HCT116 (cell line): ENCODE measurements around the gene KRT28. TPM values are rescaled to one million over a fixed set of nuclear protein-coding genes. Genes with fewer than 3 reads are reported as not detected.

Experiments used
- ATAC-seq: fragments of 200-7000 bp; cut with Tn5 transposase; 2 replicates; pipeline ENCODE4 v1.9.1; 2020; ENCODE audit warnings: mild to moderate bottlenecking, moderate library complexity
- BruUV-seq: library from RNA; stranded (reverse); fragments of 400-500 nt; replicated peaks from 2 replicates; lab custom pipeline; 2021; lab: Mats Ljungman, UMichigan
- CTCF ChIA-PET: fragments of 300-600 bp; sonication (Branson Sonifier 250); formaldehyde crosslinking; loops from one replicate; lab custom pipeline; 2021; ENCODE audit warnings: antibody characterized with exemption; lab: Charles Lee
- POLR2A ChIA-PET: fragments of 300-600, 350-600 bp; sonication (Branson Sonifier 250); formaldehyde crosslinking; loops from one replicate; lab custom pipeline; 2021; ENCODE audit warnings: antibody characterized with exemption; lab: Charles Lee
- RAD21 ChIA-PET, 2 experiments: fragments of 300-600 bp; sonication (Branson Sonifier 250); formaldehyde crosslinking; loops; one replicate each; lab custom pipeline; 2023; ENCODE audit warnings: low total read pairs in 2 of 2; ENCODE audit not compliant: uncharacterized antibody in 2 of 2, unreplicated experiment in 2 of 2, low non-redundant PET in 1 of 2; lab: Charles Lee
- DNase-seq: peaks from one replicate; pipeline ENCODE4 v3.0.0-alpha.2; 2010; ENCODE audit warnings: low read depth, low spot score
- H2AFZ ChIP-seq: fragments of 200-600 bp; shearing (Covaris generic), sonication (generic); 2 replicates; pipeline ENCODE4 v1.6.1; 2017; ENCODE audit warnings: low read depth, mixed run types, mixed read lengths, antibody characterized with exemption, low read length; ENCODE audit not compliant: poor library complexity, severe bottlenecking
- H3K27ac ChIP-seq: 2 replicates; pipeline ENCODE4 v1.5.1; 2012; ENCODE audit warnings: low read depth, low read length
- H3K27me3 ChIP-seq: fragments of 200-600 bp; sonication (generic); 2 replicates; pipeline ENCODE4 v1.6.1; 2016; ENCODE audit warnings: mixed run types, low read length, mixed read lengths; ENCODE audit not compliant: insufficient read depth
- H3K36me3 ChIP-seq, 2 experiments: fragments of 200-500 bp in 1 of 2; fragments of 200-600 bp in 1 of 2; sonication (Bioruptor generic) in 1 of 2; sonication (generic) in 1 of 2; 2 replicates each; pipeline versions ENCODE4 v1.5.1 to v1.6.1; 2014 to 2016; ENCODE audit warnings: low read length in 2 of 2, inconsistent platforms in 1 of 2, mixed read lengths in 1 of 2, mixed run types in 1 of 2; ENCODE audit not compliant: insufficient read depth in 2 of 2, control insufficient read depth in 1 of 2
- H3K4me1 ChIP-seq, 2 experiments: fragments of 200-600 bp in 1 of 2; sonication (generic) in 1 of 2; 2 replicates each; pipeline versions ENCODE4 v1.5.1 to v1.6.1; 2012 to 2017; ENCODE audit warnings: low read length in 2 of 2, inconsistent platforms in 1 of 2, mild to moderate bottlenecking in 1 of 2, mixed read lengths in 1 of 2, mixed run types in 1 of 2, moderate library complexity in 1 of 2; ENCODE audit not compliant: insufficient read depth in 2 of 2, control insufficient read depth in 1 of 2
- H3K4me2 ChIP-seq: fragments of 200-600 bp; sonication (generic); 2 replicates; pipeline ENCODE4 v1.6.1; 2017; ENCODE audit warnings: mixed run types, low read length, mixed read lengths
- H3K4me3 ChIP-seq, 2 experiments: fragments of 200-600 bp in 1 of 2; sonication (generic) in 1 of 2; replicated peaks in 1 of 2; 2 replicates each; pipeline ENCODE4 v1.5.1; 2011 to 2016; ENCODE audit warnings: low read length in 2 of 2, control low read depth in 1 of 2, low read depth in 1 of 2, mild to moderate bottlenecking in 1 of 2, mixed read lengths in 1 of 2, mixed run types in 1 of 2
- H3K79me2 ChIP-seq: fragments of 200-600 bp; sonication (generic); 2 replicates; pipeline ENCODE4 v1.6.1; 2017; ENCODE audit warnings: mild to moderate bottlenecking, mixed run types, low read length, moderate library complexity, mixed read lengths; ENCODE audit not compliant: insufficient read depth
- H3K9ac ChIP-seq: fragments of 200-600 bp; sonication (generic); 2 replicates; pipeline ENCODE4 v1.6.1; 2016; ENCODE audit warnings: low read length, mixed read lengths
- H3K9me2 ChIP-seq: fragments of 200-600 bp; sonication (generic), shearing (Covaris generic); 2 replicates; pipeline ENCODE4 v1.6.1; 2017; ENCODE audit warnings: mixed run types, mild to moderate bottlenecking, moderate library complexity; ENCODE audit not compliant: insufficient read depth
- H3K9me3 ChIP-seq, 2 experiments: fragments of 200-500 bp in 1 of 2; fragments of 200-600 bp in 1 of 2; sonication (Bioruptor generic) in 1 of 2; sonication (generic) in 1 of 2; 2 replicates each; pipeline ENCODE4 v1.6.1; 2014 to 2017; ENCODE audit warnings: low read length in 2 of 2, mixed read lengths in 2 of 2, inconsistent platforms in 1 of 2, low read depth in 1 of 2, mild to moderate bottlenecking in 1 of 2, mixed run types in 1 of 2, moderate library complexity in 1 of 2; ENCODE audit not compliant: control insufficient read depth in 1 of 2, insufficient read depth in 1 of 2
- H4K20me1 ChIP-seq: fragments of 200-600 bp; sonication (generic), shearing (Covaris generic); 2 replicates; pipeline ENCODE4 v1.6.1; 2017; ENCODE audit warnings: mixed run types, mild to moderate bottlenecking, moderate library complexity; ENCODE audit not compliant: insufficient read depth
- ATF3 ChIP-seq: IDR thresholded peaks from 2 replicates; pipeline ENCODE4 v1.6.1; 2012
- CBX3 ChIP-seq: IDR thresholded peaks from 2 replicates; pipeline ENCODE4 v1.6.1; 2012; ENCODE audit warnings: low read depth
- CEBPB ChIP-seq: IDR thresholded peaks from 2 replicates; pipeline ENCODE4 v1.6.1; 2012; ENCODE audit warnings: low read depth
- CTCF ChIP-seq, 3 experiments: fragments of 200-600 bp in 1 of 3; sonication (generic) in 1 of 3; IDR thresholded peaks in 2 of 3; conservative IDR thresholded peaks in 1 of 3; 2 replicates each; pipeline ENCODE4 v1.5.1; 2012 to 2017; ENCODE audit warnings: low read depth in 2 of 3, low read length in 2 of 3, antibody characterized with exemption in 1 of 3, borderline replicate concordance in 1 of 3, control low read depth in 1 of 3, mild to moderate bottlenecking in 1 of 3, mixed read lengths in 1 of 3, mixed run types in 1 of 3, moderate library complexity in 1 of 3; ENCODE audit not compliant: insufficient read depth in 1 of 3
- ELF1 ChIP-seq: IDR thresholded peaks from 2 replicates; pipeline ENCODE4 v1.6.1; 2012; ENCODE audit warnings: low read depth, borderline replicate concordance
- EZH2phosphoT487 ChIP-seq: fragments of 200-600 bp; IDR thresholded peaks from 2 replicates; pipeline ENCODE4 v1.6.1; 2018; ENCODE audit warnings: antibody characterized with exemption, borderline replicate concordance
- FOSL1 ChIP-seq: IDR thresholded peaks from 2 replicates; pipeline ENCODE4 v1.6.1; 2012; ENCODE audit warnings: low read depth
- JUND ChIP-seq: IDR thresholded peaks from 2 replicates; pipeline ENCODE4 v1.6.1; 2012
- POLR2AphosphoS5 ChIP-seq: IDR thresholded peaks from 2 replicates; pipeline ENCODE4 v1.6.1; 2011; ENCODE audit warnings: mild to moderate bottlenecking, low read depth, low read length, moderate library complexity
- RAD21 ChIP-seq: IDR thresholded peaks from 2 replicates; pipeline ENCODE4 v1.6.1; 2012; ENCODE audit warnings: low read depth, mild to moderate bottlenecking
- REST ChIP-seq: IDR thresholded peaks from 2 replicates; pipeline ENCODE4 v1.6.1; 2012; ENCODE audit warnings: low read depth
- SIN3A ChIP-seq: IDR thresholded peaks from 2 replicates; pipeline ENCODE4 v1.6.1; 2012; ENCODE audit warnings: low read depth
- SP1 ChIP-seq: IDR thresholded peaks from 2 replicates; pipeline ENCODE4 v1.6.1; 2012; ENCODE audit warnings: low read depth
- SRF ChIP-seq: IDR thresholded peaks from 2 replicates; pipeline ENCODE4 v1.6.1; 2012; ENCODE audit warnings: low read depth
- TCF7L2 ChIP-seq: IDR thresholded peaks from 2 replicates; pipeline ENCODE4 v1.7.0; 2011; ENCODE audit warnings: borderline replicate concordance, inconsistent platforms; ENCODE audit not compliant: insufficient read depth, insufficient read length; ENCODE audit errors: extremely low read depth
- ZBTB33 ChIP-seq: IDR thresholded peaks from 2 replicates; pipeline ENCODE4 v1.6.1; 2011; ENCODE audit warnings: mild to moderate bottlenecking, low read length, moderate library complexity; ENCODE audit not compliant: insufficient replicate concordance; ENCODE audit errors: extremely low read depth
- ZFX ChIP-seq: fragments of 450-650 bp; IDR thresholded peaks from 2 replicates; pipeline ENCODE4 v1.6.1; 2017
- ZNF274 ChIP-seq: fragments of 200-500 bp; sonication (Bioruptor generic); IDR thresholded peaks from 2 replicates; pipeline ENCODE4 v1.6.1; 2014; ENCODE audit warnings: mild to moderate bottlenecking, low read depth, low read length, inconsistent platforms
- intact Hi-C: fragments of 100-400 bp; cut with micrococcal nuclease; formaldehyde crosslinking; loops from 2 replicates; pipeline ENCODE4 v1.10.0; 2022
- total RNA-seq: library from RNA; stranded (reverse); gene quantifications from one replicate; pipeline ENCODE4 v1.2.1, GENCODE V29; 2021; ENCODE audit not compliant: unreplicated experiment

The KRT28 gene
- total RNA-seq, 1 experiment from 2014 or later: not detected

GRCh38 chr17:40750391-40750790, 49.4 kb downstream of the KRT28 start:
- H3K4me2 ChIP-seq: no peak overlapping the region
- ChIA-PET RAD21 (no interaction called here), CTCF (no interaction called here), POLR2A (no interaction called here)
- H3K4me3 ChIP-seq: no peak overlapping the region
- H3K9me3 ChIP-seq: no peaks in the 10 kb centered on the region
- no peak overlapping the region for H3K27ac ChIP-seq
- no peaks in the 10 kb centered on the region for H3K79me2 ChIP-seq
- intact Hi-C loops: no loop called here
- no peaks in the 10 kb centered on the region for H3K36me3 ChIP-seq
- no peak overlapping the region for H3K9ac ChIP-seq
- no peak for TF ChIP-seq ZBTB33
- TF ChIP-seq ZFX: no peak
- TF ChIP-seq ELF1: no peak
- no peak for TF ChIP-seq EZH2phosphoT487
- no peak for TF ChIP-seq TCF7L2
- no peak for TF ChIP-seq ATF3
- TF ChIP-seq POLR2AphosphoS5: no peak
- TF ChIP-seq SIN3A: no peak
- TF ChIP-seq SP1: no peak
- TF ChIP-seq CTCF (IDR thresholded peaks at IDR 0.05 in 2 of 3, conservative IDR thresholded peaks at IDR 0.05 in 1 of 3; ENCODE audit: borderline replicate concordance in 1 of 3, insufficient read depth in 1 of 3, low read depth in 2 of 3, low read length in 2 of 3): no peak
- TF ChIP-seq JUND: no peak
- no peak for TF ChIP-seq REST
- TF ChIP-seq SRF: no peak
- no peak for TF ChIP-seq FOSL1
- TF ChIP-seq ZNF274: no peak
- no peak for TF ChIP-seq CBX3
- no peak for TF ChIP-seq RAD21
- no peak for TF ChIP-seq CEBPB
- no peaks in the 10 kb centered on the region for H3K9me2 ChIP-seq
- H4K20me1 ChIP-seq: no peaks in the 10 kb centered on the region
- H2AFZ ChIP-seq: no peak overlapping the region
- no peaks in the 10 kb centered on the region for H3K4me1 ChIP-seq
- ATAC-seq: no peak
- H3K27me3 ChIP-seq: no peaks in the 10 kb centered on the region
- no TSS peak for BruUV-seq
- no peak for DNase-seq
